22Rv1 (cell line): ENCODE measurements around the gene HEG1.

Source experiments
- ZFX ChIP-seq: fragments of 450-650 bp; IDR thresholded peaks from 2 replicates; pipeline ENCODE4 v1.6.1; 2017; ENCODE audit warnings: antibody characterized with exemption, borderline replicate concordance
- TF ChIP-seq, protein P1 (sequence below): fragments of 450-650 bp; IDR thresholded peaks from 2 replicates; pipeline ENCODE4 v1.5.1; 2017; ENCODE audit warnings: mild to moderate bottlenecking

GRCh38 chr3:125054449-125055329, 1.1 kb downstream of the HEG1 start:
- TF ChIP-seq, protein P1, sequence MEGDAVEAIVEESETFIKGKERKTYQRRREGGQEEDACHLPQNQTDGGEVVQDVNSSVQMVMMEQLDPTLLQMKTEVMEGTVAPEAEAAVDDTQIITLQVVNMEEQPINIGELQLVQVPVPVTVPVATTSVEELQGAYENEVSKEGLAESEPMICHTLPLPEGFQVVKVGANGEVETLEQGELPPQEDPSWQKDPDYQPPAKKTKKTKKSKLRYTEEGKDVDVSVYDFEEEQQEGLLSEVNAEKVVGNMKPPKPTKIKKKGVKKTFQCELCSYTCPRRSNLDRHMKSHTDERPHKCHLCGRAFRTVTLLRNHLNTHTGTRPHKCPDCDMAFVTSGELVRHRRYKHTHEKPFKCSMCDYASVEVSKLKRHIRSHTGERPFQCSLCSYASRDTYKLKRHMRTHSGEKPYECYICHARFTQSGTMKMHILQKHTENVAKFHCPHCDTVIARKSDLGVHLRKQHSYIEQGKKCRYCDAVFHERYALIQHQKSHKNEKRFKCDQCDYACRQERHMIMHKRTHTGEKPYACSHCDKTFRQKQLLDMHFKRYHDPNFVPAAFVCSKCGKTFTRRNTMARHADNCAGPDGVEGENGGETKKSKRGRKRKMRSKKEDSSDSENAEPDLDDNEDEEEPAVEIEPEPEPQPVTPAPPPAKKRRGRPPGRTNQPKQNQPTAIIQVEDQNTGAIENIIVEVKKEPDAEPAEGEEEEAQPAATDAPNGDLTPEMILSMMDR = no peak
- no peak for TF ChIP-seq ZFX
